ENCODE measurements around the gene WDR64.
"Not testable (repeated sequence)": the region's sequence is repeated elsewhere in the genome, so short reads cannot be mapped to it uniquely, and the experiment has no call there.

The WDR64 gene

GRCh38 chr1:241749041-241749944, 97.2 kb downstream of the WDR64 start:
- DNase-seq, result no peak

DNA sequence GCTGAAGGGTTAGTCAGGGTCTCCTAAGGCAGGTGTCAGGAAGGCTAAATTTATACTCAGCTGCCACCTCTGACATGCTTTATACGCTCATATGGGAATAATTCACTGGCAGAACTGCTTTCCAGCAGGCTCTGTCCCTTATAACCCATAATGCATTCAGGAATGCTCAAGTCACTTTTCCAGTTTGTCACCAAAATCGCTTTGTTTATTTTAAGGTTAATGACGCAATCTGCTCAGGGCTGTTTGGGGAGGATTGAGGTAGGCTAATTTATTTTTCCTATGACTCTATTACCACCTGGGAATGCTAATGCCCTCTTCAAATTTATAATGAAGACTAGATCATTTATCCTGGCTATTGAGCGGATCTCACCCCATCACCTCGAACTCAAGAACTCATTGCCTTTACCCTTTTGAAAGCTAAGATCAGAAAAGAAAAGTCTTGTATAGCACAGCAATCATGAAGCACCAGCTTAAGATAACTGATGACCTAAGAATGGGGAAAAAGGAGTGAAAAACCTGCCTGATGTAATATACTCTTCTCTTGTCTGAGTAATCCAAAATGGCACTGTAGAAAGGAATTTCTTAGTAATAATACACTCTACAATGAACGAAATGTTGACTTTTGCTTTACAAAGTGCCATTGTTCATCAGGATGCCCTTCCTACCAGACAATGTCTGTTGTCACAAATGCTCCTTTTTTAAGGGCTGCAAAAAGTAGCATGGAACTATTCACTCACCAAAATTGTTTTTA, 98.0 kb downstream of the WDR64 start:
- DNase-seq, result peak in 1 of 3 donors; percentile 19

- DNase-seq, result no peak
Measured at GRCh38 chr1:241751524-241751923, 99.4 kb downstream of the WDR64 start.

GRCh38 chr1:241762713-241763339, 110.7 kb downstream of the WDR64 start:
- DNase-seq, result no peak

DNA sequence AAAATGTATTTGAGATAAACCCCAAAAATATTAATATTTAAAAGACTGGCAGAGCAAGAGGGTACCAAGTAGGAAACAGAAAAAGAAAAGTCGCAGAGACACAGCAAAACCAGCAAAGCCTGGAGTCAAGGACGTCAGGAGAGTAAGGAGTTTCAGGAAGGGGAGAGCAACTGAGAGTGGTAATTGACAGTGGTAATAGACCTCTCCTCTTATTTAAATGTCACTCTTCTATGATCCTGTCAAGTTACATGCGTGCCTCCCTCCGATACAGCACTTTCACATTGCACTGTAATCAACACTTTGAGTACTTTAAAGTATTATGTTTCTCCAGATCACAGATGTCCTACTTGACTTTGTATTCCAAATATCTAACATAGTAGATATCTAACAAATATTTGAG, 113.3 kb downstream of the WDR64 start:
- DNase-seq, result no peak

GRCh38 chr1:241767737-241768136, 115.7 kb downstream of the WDR64 start:
- DNase-seq, result no peak

- no peak for DNase-seq
Measured at GRCh38 chr1:241770115-241770514, 118.0 kb downstream of the WDR64 start.

- DNase-seq, result no peak
Measured at GRCh38 chr1:241771117-241771516, 119.0 kb downstream of the WDR64 start.

DNA sequence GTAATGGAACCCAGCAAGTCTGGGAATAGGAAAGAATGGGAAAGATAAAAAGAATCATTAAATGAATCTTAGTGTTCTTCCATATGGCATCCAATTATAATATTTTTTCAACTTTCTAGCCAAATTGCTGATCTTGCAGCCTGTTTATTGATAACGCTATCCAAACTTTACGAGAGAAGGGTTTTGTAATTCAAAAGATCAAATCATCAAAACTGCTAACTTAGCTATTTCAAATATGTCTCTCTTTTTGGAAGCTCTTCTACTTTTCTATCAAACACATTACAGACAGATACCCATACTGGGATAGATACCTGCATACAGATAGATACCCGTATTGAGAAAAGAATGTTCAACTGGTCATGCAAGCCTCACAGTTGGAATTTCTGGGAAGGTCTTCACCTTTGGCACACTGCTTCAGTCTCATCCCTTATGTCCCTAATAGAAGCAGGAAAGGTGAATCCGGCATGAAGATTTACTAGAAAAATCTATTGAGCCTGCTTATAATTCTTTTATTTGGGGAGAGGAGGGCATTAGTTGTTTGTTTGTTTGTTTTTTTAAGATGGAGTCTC, 120.9 kb downstream of the WDR64 start:
- DNase-seq, result no peak

DNA sequence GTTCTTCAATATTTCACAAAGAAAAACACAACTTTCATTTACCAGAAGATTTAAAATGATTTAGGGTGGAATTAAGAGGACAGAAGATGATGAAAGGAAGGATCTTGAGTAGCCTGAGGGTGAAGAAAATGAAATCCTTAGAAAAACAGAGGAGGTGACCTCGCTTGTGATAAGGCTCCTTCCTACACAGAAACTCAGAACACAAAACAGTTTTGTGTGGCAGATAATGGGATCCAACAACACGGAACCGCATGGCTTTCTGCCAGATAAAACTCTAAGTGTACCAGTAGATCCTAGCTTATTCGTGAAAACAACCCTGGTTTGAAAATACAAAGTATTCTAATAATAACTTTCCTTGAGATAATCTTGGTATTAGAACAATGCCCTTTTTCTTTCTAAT, 121.9 kb downstream of the WDR64 start:
- no peak for DNase-seq

DNA sequence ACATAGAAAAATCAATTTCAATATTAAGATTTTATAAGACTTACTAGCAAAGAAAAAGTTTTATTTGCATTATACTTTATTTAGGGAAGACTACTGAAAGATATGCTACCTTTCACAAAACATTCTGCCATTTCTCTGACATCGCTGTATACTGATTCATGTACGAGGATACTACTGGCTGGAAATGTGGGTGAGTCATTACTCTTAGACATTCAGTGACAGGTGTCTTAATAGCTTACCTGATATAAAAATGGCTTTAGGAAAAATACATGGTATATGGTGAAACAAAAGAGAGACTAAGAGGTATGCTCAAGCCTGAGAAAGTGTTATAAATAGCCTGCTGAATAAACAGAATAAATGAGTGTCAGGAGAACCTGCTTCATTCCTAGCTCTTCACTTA, 122.9 kb downstream of the WDR64 start:
- no peak for DNase-seq

- no peak for DNase-seq
Measured at GRCh38 chr1:241776911-241777310, 124.8 kb downstream of the WDR64 start.

GRCh38 chr1:241778117-241778516, 126.0 kb downstream of the WDR64 start:
- DNase-seq, result no peak

- no peak for DNase-seq
Measured at GRCh38 chr1:241779897-241780296, 127.8 kb downstream of the WDR64 start.

- DNase-seq, result no peak
Measured at GRCh38 chr1:241782396-241782795, 130.3 kb downstream of the WDR64 start.

GRCh38 chr1:241787691-241788090, 135.6 kb downstream of the WDR64 start:
- DNase-seq, result no peak

DNA sequence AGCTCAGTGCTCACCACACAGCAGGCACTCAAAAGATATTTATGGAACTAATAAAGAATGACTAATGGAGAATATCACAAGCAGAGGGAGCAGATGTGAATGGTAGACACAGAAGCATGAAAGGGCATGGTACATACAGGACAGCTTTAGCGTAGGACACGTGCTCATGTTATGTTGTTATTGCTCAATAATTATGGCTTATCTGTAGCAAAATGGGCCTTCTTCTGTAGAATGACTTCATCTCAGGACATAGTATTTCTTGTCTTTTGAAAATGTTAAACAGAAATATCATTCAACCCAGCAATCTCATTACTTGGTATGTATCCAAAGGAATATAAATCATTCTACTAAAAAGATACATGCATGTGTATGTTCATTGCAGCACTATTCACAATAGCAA, 137.0 kb downstream of the WDR64 start:
- no peak for DNase-seq

GRCh38 chr1:241799416-241799815, 147.3 kb downstream of the WDR64 start:
- DNase-seq, result no peak

GRCh38 chr1:241800640-241801039, 148.6 kb downstream of the WDR64 start:
- no peak for DNase-seq

GRCh38 chr1:241802863-241803262, 150.8 kb downstream of the WDR64 start:
- DNase-seq, result no peak

DNA sequence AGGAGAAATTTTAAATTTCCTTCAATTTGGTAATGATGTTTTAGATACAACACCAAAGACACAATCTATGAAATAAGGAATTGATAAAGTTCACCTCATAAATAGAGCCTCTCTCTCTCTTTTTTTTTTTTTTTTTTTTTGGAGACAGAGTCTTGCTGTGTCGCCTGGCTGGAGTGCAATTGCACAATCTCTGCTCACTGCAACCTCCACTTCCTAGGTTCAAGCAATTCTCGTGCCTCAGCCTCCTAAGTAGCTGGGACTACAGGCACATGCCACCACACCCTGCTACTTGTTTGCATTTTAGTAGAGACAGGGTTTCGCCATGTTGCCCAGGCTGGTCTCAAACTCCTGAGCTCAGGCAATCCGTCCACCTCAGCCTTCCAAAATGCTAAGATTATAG, 152.6 kb downstream of the WDR64 start:
- not testable (repeated sequence) for DNase-seq

GRCh38 chr1:241808265-241808664, 156.2 kb downstream of the WDR64 start:
- DNase-seq, result no peak

- peak; percentile 36 to 83 (median 71) for DNase-seq
Measured at GRCh38 chr1:241810769-241811405, 158.8 kb downstream of the WDR64 start.
